Prostate gland (tissue), 2 donors: ENCODE results near the gene HNRNPUL1.

ENCODE experiments used
- POLR2AphosphoS5 ChIP-seq: sonication (generic); formaldehyde crosslinking; IDR thresholded peaks from one replicate; pipeline ENCODE4 v1.6.1; 2017; ENCODE audit warnings: antibody characterized with exemption
- TF ChIP-seq, protein P1 (sequence below), 4 experiments: fragments of 200-600 bp in 2 of 4; fragments of 450-650 bp in 2 of 4; sonication (generic) in 2 of 4; IDR thresholded peaks; 1 replicate in 3 of 4; 2 replicates in 1 of 4; pipeline ENCODE4 v1.5.1; 2016 to 2019; ENCODE audit warnings: antibody characterized with exemption in 4 of 4, mild to moderate bottlenecking in 2 of 4, moderate library complexity in 2 of 4

DNA sequence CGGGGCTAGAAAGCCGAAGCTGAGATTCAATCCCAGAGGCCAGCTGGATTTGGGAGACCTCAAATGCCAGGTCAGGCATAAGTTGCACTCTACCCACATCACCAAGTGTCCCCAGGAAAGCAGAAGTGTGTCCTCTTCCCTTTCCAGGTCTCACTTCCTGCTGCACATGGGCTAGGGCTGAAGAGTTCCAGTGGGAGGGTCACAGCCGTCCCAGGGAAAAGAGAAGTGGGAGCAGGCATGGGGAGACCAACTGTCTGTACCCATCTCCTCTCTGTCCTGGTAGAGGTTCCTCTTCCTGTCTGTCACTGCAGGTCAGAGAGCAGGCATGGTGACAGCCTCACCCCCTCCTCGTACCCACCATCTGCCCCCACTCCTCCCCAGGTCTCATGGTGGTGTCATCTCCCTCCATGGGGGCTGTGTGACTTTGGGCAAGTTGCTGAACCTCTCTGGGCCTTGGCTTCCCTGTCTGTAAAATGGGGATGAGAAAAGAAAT lies 30.4 kb upstream of the HNRNPUL1 start:
- TF ChIP-seq, protein P1, sequence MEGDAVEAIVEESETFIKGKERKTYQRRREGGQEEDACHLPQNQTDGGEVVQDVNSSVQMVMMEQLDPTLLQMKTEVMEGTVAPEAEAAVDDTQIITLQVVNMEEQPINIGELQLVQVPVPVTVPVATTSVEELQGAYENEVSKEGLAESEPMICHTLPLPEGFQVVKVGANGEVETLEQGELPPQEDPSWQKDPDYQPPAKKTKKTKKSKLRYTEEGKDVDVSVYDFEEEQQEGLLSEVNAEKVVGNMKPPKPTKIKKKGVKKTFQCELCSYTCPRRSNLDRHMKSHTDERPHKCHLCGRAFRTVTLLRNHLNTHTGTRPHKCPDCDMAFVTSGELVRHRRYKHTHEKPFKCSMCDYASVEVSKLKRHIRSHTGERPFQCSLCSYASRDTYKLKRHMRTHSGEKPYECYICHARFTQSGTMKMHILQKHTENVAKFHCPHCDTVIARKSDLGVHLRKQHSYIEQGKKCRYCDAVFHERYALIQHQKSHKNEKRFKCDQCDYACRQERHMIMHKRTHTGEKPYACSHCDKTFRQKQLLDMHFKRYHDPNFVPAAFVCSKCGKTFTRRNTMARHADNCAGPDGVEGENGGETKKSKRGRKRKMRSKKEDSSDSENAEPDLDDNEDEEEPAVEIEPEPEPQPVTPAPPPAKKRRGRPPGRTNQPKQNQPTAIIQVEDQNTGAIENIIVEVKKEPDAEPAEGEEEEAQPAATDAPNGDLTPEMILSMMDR (IDR thresholded peaks at IDR 0.05), result no peak
- TF ChIP-seq POLR2AphosphoS5, result no peak
